Activated T-helper 1 cell treated with Interleukin-2 at 50 U/mL for 16 hours (primary cell): ENCODE measurements around the gene PARL.

ENCODE experiments used
- DNase-seq: peaks from one replicate; pipeline ENCODE4 v3.0.0-alpha.2; 2020; ENCODE audit warnings: low read depth

Gene PARL

GRCh38 chr3:183854318-183855035 is 30.2 kb downstream of the PARL start:
- no peak for DNase-seq

- no peak for DNase-seq
These were observed 38.9 kb downstream of the PARL start for GRCh38 chr3:183845608-183846288.

GRCh38 chr3:183845090-183845489 is 39.6 kb downstream of the PARL start:
- no peak for DNase-seq

- no peak for DNase-seq
These were observed 40.1 kb downstream of the PARL start for GRCh38 chr3:183844606-183845005.

- no peak for DNase-seq
These were observed 44.9 kb downstream of the PARL start for GRCh38 chr3:183839751-183840150.

- no peak for DNase-seq
These were observed 46.8 kb downstream of the PARL start for GRCh38 chr3:183837894-183838293.

- no peak for DNase-seq
These were observed 47.3 kb downstream of the PARL start for GRCh38 chr3:183837390-183837789.

- DNase-seq = no peak
These were observed 51.2 kb downstream of the PARL start for GRCh38 chr3:183833516-183833915.

- no peak for DNase-seq
These were observed 54.5 kb downstream of the PARL start for GRCh38 chr3:183830187-183830586.

GRCh38 chr3:183829466-183829865 is 55.2 kb downstream of the PARL start:
- DNase-seq = no peak

- no peak for DNase-seq
These were observed 56.2 kb downstream of the PARL start for GRCh38 chr3:183828538-183828870.

- no peak for DNase-seq
These were observed 56.7 kb downstream of the PARL start for GRCh38 chr3:183827809-183828537.

- no peak for DNase-seq
These were observed 58.0 kb downstream of the PARL start for GRCh38 chr3:183826448-183827250.

GRCh38 chr3:183825456-183826161 is 59.1 kb downstream of the PARL start, which contains the start of gene MAP6D1:
TSS of gene MAP6D1 (minus strand) at chr3:183825577. CDS start at chr3:183825547, 30 bp downstream.
- DNase-seq = peak; percentile 17

- DNase-seq = no peak
These were observed 59.8 kb downstream of the PARL start for GRCh38 chr3:183824761-183825455.

GRCh38 chr3:183823963-183824362 is 60.7 kb downstream of the PARL start:
- no peak for DNase-seq

- DNase-seq = no peak
These were observed 62.0 kb downstream of the PARL start for GRCh38 chr3:183822631-183823030.

GRCh38 chr3:183819831-183820230 is 64.8 kb downstream of the PARL start:
- DNase-seq = no peak

- DNase-seq = no peak
These were observed 65.7 kb downstream of the PARL start for GRCh38 chr3:183818706-183819624.
